Measurements from ENCODE around the gene TPK1. TPM values are rescaled to one million over a fixed set of nuclear protein-coding genes. Genes with fewer than 3 reads are reported as not detected.

Gene TPK1
- total and polyA plus RNA-seq, 12 donors: 2.9 to 10.8 (median 6.4) TPM

DNA sequence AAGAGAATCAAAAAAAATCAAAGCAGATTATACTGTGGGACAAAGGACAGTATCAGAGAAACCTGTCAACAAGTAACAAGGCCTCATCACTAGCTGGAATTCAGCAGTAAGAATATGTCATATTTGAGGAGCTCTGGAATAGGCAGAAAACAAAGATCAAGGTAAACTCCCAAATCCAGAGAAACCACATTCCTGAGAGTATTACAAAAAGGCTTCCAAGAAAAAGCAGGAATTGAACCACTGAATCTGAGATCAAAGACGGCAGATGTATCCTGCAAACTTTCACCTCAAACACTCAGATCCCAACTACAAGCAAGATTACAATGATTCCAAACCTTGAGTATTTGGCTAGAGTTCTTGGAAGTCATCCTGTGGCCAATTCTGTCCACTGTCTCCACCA lies 16.3 kb downstream of the TPK1 start:
- DNase-seq (no peak), ATAC-seq (no peak)
- TF ChIP-seq, protein P1, sequence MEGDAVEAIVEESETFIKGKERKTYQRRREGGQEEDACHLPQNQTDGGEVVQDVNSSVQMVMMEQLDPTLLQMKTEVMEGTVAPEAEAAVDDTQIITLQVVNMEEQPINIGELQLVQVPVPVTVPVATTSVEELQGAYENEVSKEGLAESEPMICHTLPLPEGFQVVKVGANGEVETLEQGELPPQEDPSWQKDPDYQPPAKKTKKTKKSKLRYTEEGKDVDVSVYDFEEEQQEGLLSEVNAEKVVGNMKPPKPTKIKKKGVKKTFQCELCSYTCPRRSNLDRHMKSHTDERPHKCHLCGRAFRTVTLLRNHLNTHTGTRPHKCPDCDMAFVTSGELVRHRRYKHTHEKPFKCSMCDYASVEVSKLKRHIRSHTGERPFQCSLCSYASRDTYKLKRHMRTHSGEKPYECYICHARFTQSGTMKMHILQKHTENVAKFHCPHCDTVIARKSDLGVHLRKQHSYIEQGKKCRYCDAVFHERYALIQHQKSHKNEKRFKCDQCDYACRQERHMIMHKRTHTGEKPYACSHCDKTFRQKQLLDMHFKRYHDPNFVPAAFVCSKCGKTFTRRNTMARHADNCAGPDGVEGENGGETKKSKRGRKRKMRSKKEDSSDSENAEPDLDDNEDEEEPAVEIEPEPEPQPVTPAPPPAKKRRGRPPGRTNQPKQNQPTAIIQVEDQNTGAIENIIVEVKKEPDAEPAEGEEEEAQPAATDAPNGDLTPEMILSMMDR (IDR thresholded peaks at IDR 0.05): no peak
- H3K4me1 ChIP-seq: peaks cover 0 to 11% (median 3%) of the 10 kb centered on the region in 9 donors
- H3K36me3 ChIP-seq: no peaks in the 10 kb centered on the region
- intact Hi-C loops (cut with DNase I): no loop called here
- no peak overlapping the region for H3K27ac ChIP-seq
- H3K27me3 ChIP-seq: no peaks in the 10 kb centered on the region
- no peak overlapping the region for H3K4me3 ChIP-seq
- H3K9me3 ChIP-seq: no peaks in the 10 kb centered on the region
- 88 to 90% methylated on average over 1 of the region's 1 CpG for WGBS, 2 donors

DNA sequence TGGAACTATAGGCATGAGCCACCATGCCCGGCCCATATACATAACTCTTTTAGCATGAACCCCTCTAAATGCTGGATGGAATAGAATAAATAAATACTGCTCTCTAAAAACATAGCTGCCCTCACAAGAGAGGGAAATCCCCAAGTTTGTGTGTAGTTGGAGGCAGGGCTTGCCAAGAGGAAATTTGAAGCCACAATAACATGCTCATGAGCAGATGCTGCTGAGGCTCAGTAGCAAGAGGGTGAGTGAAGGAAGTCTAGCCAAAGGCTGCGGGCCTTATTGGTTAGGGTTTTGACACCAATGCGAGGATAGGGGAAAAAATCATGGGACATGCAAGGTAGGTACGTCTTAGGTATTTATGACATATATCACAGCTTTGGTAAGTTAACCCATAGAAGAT lies 17.3 kb downstream of the TPK1 start:
- Histone ChIP-seq H3K36me3 (no peaks in the 10 kb centered on the region), H3K27ac (no peak overlapping the region), H3K4me3 (no peak overlapping the region), H3K27me3 (no peaks in the 10 kb centered on the region), H3K9me3 (no peaks in the 10 kb centered on the region), H3K4me1 (peaks cover 0 to 5% (median 0%) of the 10 kb centered on the region in 9 donors)
- ATAC-seq: no peak
- WGBS, 2 donors: 72 to 91% methylated on average over 4 of the region's 4 CpGs
- TF ChIP-seq, protein P1 (IDR thresholded peaks at IDR 0.05): no peak
- intact Hi-C loops (cut with DNase I): no loop called here
- DNase-seq: no peak

DNA sequence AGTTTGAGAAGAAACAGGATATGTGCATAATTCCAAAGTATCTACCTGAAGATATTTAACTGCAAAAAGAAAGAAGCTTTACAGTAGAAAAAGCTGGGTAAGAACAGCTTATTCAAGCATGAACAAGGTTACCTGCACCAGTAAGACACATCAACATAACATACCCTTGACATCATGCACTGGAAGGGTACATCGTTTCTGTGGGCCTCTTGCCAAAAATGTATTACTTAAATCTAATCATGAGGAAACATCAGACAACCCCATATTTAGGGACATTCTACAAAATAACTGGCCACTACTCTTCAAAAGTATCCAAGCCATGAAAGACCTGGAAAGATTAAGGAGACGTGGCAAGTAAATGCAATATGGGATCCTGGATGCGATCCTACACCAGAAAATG lies 18.9 kb downstream of the TPK1 start:
- no peak for DNase-seq
- Histone ChIP-seq H3K27ac (no peak overlapping the region), H3K4me1 (peaks cover 0 to 20% (median 12%) of the 10 kb centered on the region in 9 donors), H3K36me3 (no peaks in the 10 kb centered on the region), H3K4me3 (no peak overlapping the region), H3K9me3 (no peaks in the 10 kb centered on the region), H3K27me3 (no peaks in the 10 kb centered on the region)
- 71 to 74% methylated on average over 3 of the region's 3 CpGs for WGBS, 2 donors
- intact Hi-C loops (cut with DNase I): no loop called here
- TF ChIP-seq, protein P1 (IDR thresholded peaks at IDR 0.05): no peak
- ATAC-seq: no peak

DNA sequence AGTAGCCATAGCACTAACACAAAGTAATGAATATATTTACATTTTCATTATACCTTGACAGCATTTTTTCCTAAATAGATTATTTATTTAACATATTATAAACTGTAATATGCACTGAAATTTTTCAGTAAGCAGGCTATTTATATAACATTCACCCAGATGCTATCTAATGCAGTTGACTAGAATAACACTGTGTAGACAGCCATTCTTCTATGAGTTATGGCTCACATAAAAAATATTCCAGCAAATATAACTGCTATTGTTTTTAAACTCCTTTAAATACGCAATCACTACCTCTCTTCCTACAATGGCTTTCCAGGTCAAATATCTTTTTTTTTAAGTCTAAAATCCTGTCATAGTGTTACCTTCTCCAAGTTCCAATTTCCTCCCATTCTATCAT lies 21.6 kb downstream of the TPK1 start:
- Histone ChIP-seq H3K36me3 (no peaks in the 10 kb centered on the region), H3K27ac (no peak overlapping the region), H3K4me3 (no peak overlapping the region), H3K4me1 (peaks cover 0 to 25% (median 17%) of the 10 kb centered on the region in 9 donors), H3K27me3 (no peaks in the 10 kb centered on the region), H3K9me3 (no peaks in the 10 kb centered on the region)
- 75 to 87% methylated on average over 1 of the region's 1 CpG for WGBS, 2 donors
- ATAC-seq: no peak
- DNase-seq: no peak
- intact Hi-C loops (cut with DNase I): no loop called here
- TF ChIP-seq, protein P1 (IDR thresholded peaks at IDR 0.05): no peak

Measured in heart right ventricle (tissue), 16 donors.